HG03354 (cell line): ENCODE data around the gene ETS1.

Experiments used
- ATAC-seq: cut with Tn5 transposase; IDR thresholded peaks from one replicate; pipeline ENCODE4 v1.9.1; 2021; ENCODE audit warnings: mild to moderate bottlenecking; ENCODE audit not compliant: unreplicated experiment, poor library complexity, severe bottlenecking

ETS1 gene

DNA sequence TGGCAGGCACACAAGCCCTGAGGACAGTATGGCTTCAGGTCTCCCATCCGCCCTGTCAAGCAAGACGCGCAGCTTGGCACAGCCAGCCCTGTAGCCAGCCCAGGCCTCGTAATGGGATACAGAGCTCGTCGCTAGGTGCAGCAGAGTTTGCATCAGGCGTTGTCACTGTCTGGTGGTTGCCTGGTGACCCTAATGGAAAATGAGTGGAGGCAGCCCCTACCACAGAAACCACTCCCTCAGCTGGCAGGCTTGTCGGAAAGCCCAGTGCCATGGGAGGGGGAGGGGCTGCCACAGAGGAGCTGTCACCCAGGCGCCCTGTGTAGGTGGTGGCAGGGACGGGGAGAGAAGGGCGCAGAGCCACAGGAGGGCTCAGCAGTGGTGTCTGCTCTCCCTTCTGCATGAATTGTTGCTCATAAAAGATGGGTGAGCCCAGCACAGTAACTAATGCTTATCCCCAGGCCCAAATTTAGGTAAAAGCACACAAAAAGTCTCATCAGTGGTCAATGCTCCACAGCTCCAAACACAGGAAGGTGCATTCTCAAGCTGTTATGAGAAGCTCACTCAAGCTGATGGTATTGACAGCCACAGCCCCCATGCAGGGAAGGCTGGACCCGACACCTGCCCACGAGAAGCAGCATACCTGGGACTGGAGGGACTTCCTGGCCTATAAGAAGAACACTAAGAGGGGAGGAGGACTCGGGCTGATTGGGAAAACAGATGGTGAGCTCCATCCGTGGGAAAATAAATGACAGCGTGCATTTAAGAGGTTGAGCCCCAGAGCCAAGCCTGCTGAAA, 164.6 kb downstream of the ETS1 start:
- ATAC-seq, result peak; percentile 76

DNA sequence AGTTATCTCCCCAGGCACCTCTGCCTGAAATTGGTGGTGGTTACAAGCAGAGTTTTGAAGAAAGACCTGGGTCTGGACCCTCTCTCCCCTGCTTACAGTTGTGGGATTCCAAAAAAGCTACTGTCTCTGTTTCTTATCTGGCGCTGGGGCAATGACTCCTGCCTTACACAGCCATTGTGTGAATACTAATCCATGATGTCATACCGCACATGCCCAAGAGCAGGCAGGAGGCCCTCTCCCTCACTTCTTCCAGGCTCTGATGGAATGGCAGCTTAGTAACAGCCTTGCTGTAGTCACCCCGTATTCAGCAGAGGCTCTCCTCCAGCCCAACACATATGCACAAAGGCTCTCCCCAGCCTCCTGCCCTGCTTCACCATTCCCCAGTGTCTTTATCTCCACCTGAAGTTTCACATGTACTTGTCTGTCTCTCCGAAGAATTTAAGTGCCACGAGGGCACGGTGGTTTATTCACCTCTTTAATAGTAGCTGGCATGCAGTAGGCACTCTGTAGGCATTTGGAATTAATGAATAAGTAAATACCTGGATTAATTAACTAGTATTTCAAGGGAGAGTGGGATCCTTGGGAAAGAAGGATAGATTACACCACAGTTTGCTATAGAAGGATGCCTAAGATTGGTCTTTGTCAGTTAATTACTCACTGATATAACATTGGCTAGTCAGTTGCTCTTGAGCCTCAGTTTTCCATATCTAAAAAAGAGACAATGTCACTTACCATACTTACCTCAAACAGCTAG, 165.6 kb downstream of the ETS1 start:
- no peak for ATAC-seq

DNA sequence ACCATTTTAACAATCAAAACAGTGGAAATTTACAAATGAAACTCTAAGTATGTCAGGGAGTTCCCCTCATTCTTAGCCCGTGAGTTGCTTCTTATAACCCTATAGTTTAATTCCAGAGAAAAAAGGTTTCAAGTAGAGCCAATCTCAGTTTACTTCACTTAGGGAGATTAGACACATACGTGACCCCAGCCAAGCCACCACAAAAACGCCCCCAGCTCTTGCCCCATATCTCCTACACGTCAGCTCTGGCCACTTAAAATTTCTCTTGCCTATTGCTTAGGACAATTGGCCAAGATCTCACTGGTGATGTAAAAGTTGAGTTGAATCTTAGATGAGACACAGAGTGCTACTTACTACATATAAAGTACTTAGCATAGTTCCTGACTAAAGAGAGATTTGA, 166.4 kb downstream of the ETS1 start:
- ATAC-seq, result no peak

DNA sequence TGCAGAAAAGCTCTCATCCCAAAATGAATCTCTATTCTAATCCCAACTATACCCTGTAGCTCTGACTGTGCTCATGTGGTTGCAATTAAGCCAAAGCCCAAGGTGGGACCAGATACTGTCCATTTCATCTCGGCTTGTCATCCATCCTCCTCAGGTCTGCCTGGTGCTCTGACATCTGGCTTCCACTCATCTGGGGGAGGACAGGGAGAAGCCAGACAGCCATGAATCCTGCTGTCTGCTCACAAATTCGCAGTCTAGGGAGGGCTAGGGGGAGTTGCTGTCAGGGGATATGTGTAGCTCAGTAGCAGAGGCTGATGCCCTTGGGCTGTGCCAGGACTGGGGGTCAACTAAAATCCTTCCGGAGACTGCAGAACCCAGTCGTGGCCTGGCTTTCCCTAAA, 167.1 kb downstream of the ETS1 start:
- ATAC-seq, result no peak

DNA sequence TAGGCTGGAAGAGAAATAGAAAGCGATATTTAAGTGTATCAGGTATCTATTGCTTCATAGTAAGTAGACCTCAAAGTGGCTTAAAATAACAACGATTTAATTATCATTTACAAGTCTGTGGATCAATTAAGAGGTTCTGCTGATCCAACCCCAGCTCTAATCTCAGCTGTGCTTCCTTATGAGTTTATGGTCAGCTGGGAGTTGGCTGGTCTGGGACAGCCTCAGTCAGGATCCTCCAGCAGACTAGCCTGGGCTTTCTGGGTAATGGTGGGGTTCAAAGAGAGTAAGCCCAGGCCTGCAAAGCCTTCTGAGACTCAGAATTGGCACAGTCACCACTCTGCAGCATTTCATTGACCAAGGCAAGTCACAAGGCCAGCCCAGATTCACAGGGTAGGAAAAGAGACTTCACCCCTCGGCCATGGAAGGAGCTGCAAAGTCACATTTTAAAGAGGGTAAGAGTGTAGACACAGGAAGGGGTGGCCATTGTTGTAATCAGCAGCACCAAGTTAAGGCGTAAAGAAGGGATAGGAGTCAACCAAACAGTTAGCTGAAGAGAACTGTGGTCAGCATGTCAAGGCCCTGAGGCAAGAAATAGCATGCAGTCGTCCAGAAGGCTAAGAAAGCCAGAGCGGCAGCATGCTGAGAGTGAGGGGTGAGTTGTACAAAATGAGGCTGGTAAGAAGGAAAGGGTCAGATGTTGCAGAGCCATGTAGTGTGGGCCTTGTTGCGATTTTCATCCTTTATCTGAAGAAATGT, 168.2 kb downstream of the ETS1 start:
- ATAC-seq, result no peak

DNA sequence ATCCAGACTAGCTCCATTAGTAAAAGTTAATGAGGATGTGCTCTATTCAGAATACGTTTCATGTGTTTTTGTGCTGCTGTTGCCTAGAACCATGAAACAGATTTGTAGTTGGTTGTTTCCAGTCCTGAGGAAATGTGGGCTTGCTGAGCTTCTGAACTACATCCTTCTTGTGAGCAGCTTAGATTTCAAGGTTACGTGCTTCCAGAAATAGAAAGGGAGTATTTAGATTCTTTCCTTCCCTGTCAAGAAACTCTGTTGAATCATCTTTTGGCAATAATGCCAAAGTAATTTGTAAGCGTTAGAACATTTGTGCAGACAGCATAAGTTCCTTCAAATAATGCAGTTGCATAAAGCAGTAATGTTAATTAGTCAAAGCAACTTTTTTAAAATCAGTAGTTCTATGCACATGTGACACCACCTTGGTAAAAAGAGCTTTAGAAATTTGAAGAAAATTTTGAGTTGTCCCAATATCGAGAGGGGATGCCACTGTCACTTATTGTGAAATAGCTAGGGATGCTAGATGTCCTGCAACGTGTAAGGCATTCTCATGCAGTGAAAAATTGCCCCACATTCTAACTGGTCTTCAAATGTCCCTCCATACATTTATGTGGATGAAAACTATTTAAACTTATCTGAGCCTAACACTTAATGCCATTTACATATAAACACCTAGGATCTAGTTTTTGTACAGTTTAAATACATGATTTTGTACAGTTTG, 169.6 kb downstream of the ETS1 start:
- ATAC-seq, result no peak

DNA sequence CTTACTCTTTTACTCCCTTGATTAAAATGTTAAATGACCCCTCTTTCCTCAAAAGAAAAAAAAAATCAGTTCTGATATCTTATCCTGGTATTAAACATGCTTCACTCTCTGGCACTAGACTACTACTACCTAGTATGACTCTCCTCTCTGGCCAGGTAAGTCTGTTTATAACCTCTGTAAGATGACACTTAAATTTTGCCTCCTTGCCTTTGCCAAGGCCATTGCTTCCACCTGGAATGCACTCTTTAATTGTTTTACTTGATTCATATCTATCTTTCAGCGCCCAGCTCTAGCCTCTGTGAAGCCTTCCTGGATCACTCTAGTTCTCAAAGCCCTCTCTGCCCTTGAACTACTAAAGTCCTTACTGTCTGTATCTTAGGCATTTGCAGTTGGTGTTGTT, 170.4 kb downstream of the ETS1 start:
- no peak for ATAC-seq

DNA sequence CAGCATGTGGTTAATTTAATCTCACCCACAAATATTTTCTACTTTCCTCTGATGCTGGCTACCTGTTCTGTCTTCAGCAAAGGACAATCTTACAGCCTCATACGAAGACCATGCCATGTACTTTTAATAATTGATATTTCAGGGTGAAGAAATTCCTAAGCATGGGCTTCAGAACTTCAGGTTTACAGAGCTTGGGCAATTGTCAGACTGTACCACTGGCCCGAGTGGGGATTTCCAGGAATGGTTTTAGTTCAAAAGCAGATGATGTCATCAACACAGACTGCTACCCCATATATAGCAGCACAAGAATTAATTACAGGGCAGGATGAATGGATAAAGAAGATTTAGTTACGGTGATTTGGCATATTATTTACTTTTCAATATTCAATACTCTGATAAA, 171.8 kb downstream of the ETS1 start:
- peak; percentile 23 for ATAC-seq

DNA sequence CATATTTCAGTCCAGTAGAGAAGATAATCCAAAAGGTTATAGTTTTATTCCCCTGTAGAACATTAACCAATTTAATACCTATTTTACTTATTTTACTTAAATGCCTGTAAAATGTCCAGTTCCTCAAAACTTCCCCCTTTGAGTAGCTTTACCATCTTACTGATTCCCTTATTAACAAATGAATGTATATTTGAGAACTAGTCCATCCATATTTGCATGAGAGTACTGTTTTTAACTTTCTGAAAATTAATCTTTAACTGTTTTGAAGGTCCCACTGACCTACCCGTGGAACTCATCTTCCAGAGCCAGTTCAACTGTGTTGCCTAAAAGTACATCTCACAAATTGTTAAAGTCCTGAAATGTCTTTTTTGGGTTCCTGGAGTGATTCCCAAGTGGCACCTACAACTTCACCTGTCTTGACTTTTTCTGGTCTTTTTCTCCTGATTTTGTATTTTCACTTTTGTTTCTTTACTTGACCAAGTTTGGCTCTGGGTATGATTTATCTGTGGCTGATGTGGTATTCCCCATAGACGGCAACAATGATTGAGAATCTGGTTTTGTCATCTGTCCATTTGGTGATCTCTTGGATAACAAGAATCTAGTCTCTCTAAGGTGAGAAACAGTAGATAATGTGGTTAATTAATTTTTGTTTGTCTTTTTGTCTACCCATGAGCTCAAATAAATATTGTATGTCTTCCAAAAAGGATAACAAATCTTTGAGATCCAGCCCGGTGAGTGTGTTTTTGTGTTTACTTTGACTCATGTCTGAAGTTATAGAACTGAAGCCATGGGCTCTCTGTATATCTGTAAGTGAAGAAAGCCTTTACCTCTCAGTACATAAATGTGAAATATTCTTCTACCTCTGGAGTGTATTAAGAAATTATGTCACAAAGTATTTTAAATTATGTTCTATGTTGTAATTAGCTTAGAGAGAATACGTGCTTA, 174.2 kb downstream of the ETS1 start:
- ATAC-seq, result peak; percentile 88

DNA sequence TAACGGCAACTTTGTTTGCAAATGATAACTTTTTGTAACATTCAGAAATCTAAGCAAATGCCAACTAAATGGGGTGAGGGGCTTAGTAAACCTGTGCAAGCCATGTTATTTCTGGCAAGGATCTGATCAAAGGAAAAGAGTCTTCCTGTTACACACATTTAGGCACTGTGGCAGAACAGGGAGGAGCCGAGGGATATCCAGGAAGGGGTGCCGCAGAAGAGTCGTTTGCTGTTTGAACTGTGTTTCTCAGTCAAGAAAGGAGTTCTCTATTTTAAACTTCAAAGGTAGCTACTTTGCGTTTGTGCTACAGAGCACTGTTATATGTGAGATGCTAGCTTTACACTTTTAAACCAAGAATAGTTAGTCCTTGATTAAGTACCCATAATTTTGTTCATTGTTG, 175.5 kb downstream of the ETS1 start:
- no peak for ATAC-seq

DNA sequence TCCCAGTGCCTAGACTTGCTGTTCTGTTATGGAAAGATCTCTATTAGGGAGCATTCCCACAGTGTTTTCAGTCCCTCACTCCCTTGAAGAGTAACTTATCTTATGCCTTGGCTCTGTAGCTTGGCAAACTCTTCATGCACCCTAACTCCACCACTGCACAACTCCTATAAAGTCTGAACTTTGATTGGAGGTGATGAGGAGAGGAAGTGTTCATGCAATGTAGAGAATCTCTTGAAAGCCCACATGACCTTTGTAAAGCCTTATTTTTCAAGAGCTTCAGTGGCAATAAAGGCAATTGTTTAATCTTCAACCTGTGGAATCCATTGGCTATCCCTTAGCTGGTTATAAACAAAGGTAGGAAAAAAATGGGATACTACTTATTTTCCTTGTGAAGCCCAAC, 176.2 kb downstream of the ETS1 start:
- ATAC-seq, result no peak

DNA sequence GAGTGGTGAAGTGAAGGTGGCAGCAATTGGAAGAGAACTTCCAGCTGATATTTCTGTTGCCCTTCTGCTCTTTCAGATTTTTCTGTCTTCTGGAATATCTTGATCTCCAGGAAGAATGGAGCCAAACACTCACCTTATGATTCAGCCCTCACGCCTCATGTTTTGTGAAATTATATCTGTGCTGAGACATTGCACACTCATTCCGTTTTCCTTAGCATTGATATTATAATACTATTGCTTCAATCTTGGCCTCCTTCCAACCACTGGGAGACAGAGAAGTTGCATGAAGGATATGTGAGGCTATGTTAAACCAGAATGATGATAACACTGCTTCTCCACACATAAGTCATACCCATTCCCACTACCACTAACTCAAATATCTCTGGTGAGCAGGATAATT, 177.9 kb downstream of the ETS1 start:
- no peak for ATAC-seq
